Loucy (cell line): ENCODE measurements around the gene ANKRD1.

Experiments used
- H2AFZ ChIP-seq: fragments of 200-600 bp; sonication (generic); 2 replicates; pipeline ENCODE4 v1.6.0; 2016; ENCODE audit warnings: antibody characterized with exemption, mild to moderate bottlenecking, low read length, moderate library complexity
- H3F3A ChIP-seq: fragments of 200-600 bp; 2 replicates; pipeline ENCODE4 v1.6.0; 2016; ENCODE audit warnings: antibody characterized with exemption, low read depth, mild to moderate bottlenecking
- H3K27me3 ChIP-seq: fragments of 200-600 bp; sonication (generic); 2 replicates; pipeline ENCODE4 v1.6.1; 2014; ENCODE audit warnings: low read length, mild to moderate bottlenecking; ENCODE audit not compliant: insufficient read depth, poor library complexity, severe bottlenecking
- H3K36me3 ChIP-seq: fragments of 200-600 bp; sonication (generic); 2 replicates; pipeline ENCODE4 v1.6.1; 2016; ENCODE audit warnings: low read length; ENCODE audit not compliant: insufficient read depth
- H3K4me1 ChIP-seq: fragments of 200-600 bp; sonication (generic); 2 replicates; pipeline ENCODE4 v1.5.1; 2014; ENCODE audit warnings: low read length, mild to moderate bottlenecking; ENCODE audit not compliant: insufficient read depth, poor library complexity, severe bottlenecking
- H3K4me2 ChIP-seq: fragments of 200-600 bp; sonication (generic); 2 replicates; pipeline ENCODE4 v1.6.0; 2014; ENCODE audit warnings: antibody characterized with exemption, low read length, low read depth, mild to moderate bottlenecking; ENCODE audit not compliant: poor library complexity, severe bottlenecking
- H3K4me3 ChIP-seq: fragments of 200-600 bp; sonication (generic); 2 replicates; pipeline ENCODE4 v1.5.1; 2014; ENCODE audit warnings: low read length, mild to moderate bottlenecking, mixed read lengths; ENCODE audit not compliant: poor library complexity, severe bottlenecking
- H3K79me2 ChIP-seq: fragments of 200-600 bp; sonication (generic); 2 replicates; pipeline ENCODE4 v1.6.1; 2014; ENCODE audit warnings: low read length; ENCODE audit not compliant: insufficient read depth
- H3K9ac ChIP-seq: fragments of 200-600 bp; sonication (generic); 2 replicates; pipeline ENCODE4 v1.6.0; 2014; ENCODE audit warnings: mild to moderate bottlenecking, low read depth, low read length, moderate library complexity; ENCODE audit not compliant: poor library complexity, severe bottlenecking
- H3K9me2 ChIP-seq: fragments of 200-600 bp; sonication (generic); replicated peaks from 2 replicates; pipeline ENCODE4 v1.6.1; 2016; ENCODE audit warnings: low read depth, low read length, mixed read lengths
- H3K9me3 ChIP-seq: fragments of 200-600 bp; sonication (generic); 2 replicates; pipeline ENCODE4 v1.6.1; 2014; ENCODE audit warnings: mild to moderate bottlenecking, antibody characterized with exemption, low read length, low read depth; ENCODE audit not compliant: insufficient read depth
- H4K20me1 ChIP-seq: fragments of 200-600 bp; sonication (generic); 2 replicates; pipeline ENCODE4 v1.6.0; 2014; ENCODE audit warnings: antibody characterized with exemption, low read length, mild to moderate bottlenecking; ENCODE audit not compliant: insufficient read depth, poor library complexity, severe bottlenecking
- EZH2phosphoT487 ChIP-seq: fragments of 200-600 bp; IDR thresholded peaks from 2 replicates; pipeline ENCODE4 v1.6.1; 2018; ENCODE audit warnings: antibody characterized with exemption, mild to moderate bottlenecking, moderate library complexity, borderline replicate concordance
- TF ChIP-seq, protein P1 (sequence below): fragments of 200-600 bp; sonication (generic); conservative IDR thresholded peaks from 2 replicates; pipeline ENCODE4 v1.5.1; 2014; ENCODE audit warnings: mild to moderate bottlenecking, antibody characterized with exemption, low read length

ANKRD1 gene

GRCh38 chr10:90936276-90936659, 15.4 kb upstream of the ANKRD1 start:
- no peak overlapping the region for H2AFZ ChIP-seq
- no peaks in the 10 kb centered on the region for H3F3A ChIP-seq
- peaks cover 3% of the 10 kb centered on the region for H3K4me1 ChIP-seq
- H3K27me3 ChIP-seq, result no peaks in the 10 kb centered on the region
- no peak for TF ChIP-seq EZH2phosphoT487
- TF ChIP-seq, protein P1, sequence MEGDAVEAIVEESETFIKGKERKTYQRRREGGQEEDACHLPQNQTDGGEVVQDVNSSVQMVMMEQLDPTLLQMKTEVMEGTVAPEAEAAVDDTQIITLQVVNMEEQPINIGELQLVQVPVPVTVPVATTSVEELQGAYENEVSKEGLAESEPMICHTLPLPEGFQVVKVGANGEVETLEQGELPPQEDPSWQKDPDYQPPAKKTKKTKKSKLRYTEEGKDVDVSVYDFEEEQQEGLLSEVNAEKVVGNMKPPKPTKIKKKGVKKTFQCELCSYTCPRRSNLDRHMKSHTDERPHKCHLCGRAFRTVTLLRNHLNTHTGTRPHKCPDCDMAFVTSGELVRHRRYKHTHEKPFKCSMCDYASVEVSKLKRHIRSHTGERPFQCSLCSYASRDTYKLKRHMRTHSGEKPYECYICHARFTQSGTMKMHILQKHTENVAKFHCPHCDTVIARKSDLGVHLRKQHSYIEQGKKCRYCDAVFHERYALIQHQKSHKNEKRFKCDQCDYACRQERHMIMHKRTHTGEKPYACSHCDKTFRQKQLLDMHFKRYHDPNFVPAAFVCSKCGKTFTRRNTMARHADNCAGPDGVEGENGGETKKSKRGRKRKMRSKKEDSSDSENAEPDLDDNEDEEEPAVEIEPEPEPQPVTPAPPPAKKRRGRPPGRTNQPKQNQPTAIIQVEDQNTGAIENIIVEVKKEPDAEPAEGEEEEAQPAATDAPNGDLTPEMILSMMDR, result no peak
- no peak overlapping the region for H3K4me3 ChIP-seq
- no peak overlapping the region for H3K9ac ChIP-seq
- H4K20me1 ChIP-seq, result no peaks in the 10 kb centered on the region
- no peaks in the 10 kb centered on the region for H3K9me2 ChIP-seq
- no peaks in the 10 kb centered on the region for H3K36me3 ChIP-seq
- no peak overlapping the region for H3K4me2 ChIP-seq
- no peaks in the 10 kb centered on the region for H3K79me2 ChIP-seq
- no peaks in the 10 kb centered on the region for H3K9me3 ChIP-seq

DNA sequence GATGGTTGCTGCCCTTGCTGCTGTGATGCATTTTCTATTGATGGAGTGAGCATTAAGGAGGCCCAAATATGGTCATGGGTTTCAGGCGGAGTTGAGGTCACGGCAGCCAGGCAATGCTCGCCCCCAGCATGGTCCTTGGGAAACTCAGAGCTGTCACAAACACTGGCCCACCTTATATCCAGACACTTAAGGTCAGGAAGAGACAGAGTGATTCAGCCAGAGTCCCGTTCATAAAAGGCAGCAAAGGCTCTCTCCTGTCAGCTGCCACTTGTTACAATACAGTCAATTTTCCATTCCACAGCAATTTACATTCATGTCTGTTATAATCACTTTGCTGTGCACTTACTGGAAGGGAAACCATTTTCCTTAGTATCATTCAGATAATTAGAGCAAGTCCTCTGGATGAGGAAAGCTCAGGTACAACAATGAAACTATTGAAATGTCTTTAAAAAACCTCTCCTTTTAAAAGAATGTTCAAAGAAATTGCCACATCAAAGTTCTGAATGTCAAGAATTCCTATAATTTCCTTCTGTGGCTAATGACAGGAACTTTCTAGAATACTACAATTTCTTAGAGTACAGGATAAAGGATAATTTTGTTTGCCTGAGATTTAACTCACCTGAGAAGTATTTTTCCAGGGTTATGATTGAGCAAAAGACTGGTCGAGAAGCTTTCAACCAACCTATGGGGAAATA, 14.8 kb upstream of the ANKRD1 start:
- Histone ChIP-seq H3K4me3 (no peak overlapping the region), H3K36me3 (no peaks in the 10 kb centered on the region), H2AFZ (peak overlapping the region; percentile 66), H3K9ac (no peak overlapping the region), H3K4me1 (peaks cover 9% of the 10 kb centered on the region), H3K9me3 (no peaks in the 10 kb centered on the region), H3K79me2 (no peaks in the 10 kb centered on the region), H3K9me2 (no peaks in the 10 kb centered on the region), H3K4me2 (no peak overlapping the region), H4K20me1 (no peaks in the 10 kb centered on the region), H3F3A (no peaks in the 10 kb centered on the region), H3K27me3 (no peaks in the 10 kb centered on the region)
- no peak for TF ChIP-seq EZH2phosphoT487
- TF ChIP-seq, protein P1, result no peak

GRCh38 chr10:90930971-90931871, 10.3 kb upstream of the ANKRD1 start:
- no peaks in the 10 kb centered on the region for H3F3A ChIP-seq
- H3K4me2 ChIP-seq, result peak overlapping the region; percentile 23
- no peaks in the 10 kb centered on the region for H4K20me1 ChIP-seq
- H3K4me3 ChIP-seq, result no peak overlapping the region
- no peaks in the 10 kb centered on the region for H3K36me3 ChIP-seq
- peaks cover 13% of the 10 kb centered on the region for H3K4me1 ChIP-seq
- H3K9me3 ChIP-seq, result no peaks in the 10 kb centered on the region
- no peaks in the 10 kb centered on the region for H3K9me2 ChIP-seq
- no peak overlapping the region for H2AFZ ChIP-seq
- H3K9ac ChIP-seq, result no peak overlapping the region
- no peaks in the 10 kb centered on the region for H3K79me2 ChIP-seq
- H3K27me3 ChIP-seq, result no peaks in the 10 kb centered on the region
- TF ChIP-seq, protein P1, result no peak
- TF ChIP-seq EZH2phosphoT487, result no peak
